ENCODE data around the gene PRKD1.

DNA sequence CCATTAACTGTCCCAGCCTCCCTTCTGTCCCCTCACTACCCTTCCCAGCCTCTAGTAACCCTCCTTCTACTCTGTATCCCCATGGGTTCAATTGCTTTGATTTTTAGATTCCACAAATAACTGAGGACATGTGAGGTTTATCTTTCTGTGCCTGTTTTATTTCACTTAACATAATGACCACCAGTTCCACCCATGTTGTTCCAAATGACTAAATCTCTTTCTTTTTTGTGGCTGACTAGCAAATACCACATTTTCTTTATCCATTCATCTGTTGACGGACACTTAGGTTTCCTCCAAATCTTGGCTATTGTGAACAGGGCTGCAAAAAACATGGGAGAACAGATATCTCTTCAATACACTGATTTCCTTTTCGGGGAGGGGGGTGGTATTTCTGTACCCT lies 65.7 kb downstream of the PRKD1 start:
- TF ChIP-seq CTCF (IDR thresholded peaks at IDR 0.05) (no peak), POLR2A (IDR thresholded peaks at IDR 0.05) (no peak)
